Caco-2 (cell line): Measurements from ENCODE around the gene KLHL26. TPM values are rescaled to one million over a fixed set of nuclear protein-coding genes. Genes with fewer than 3 reads are reported as not detected.
A peak's percentile ranks its signal among the peaks of the same experiment; 100 is the strongest.

Source experiments
- BruUV-seq: library from RNA; stranded (reverse); fragments of 400-500 nt; replicated peaks from 2 replicates; lab custom pipeline; 2021; lab: Mats Ljungman, UMichigan
- CTCF ChIA-PET: fragments of 300-600 bp; sonication (Branson Sonifier 250); formaldehyde crosslinking; loops from one replicate; lab custom pipeline; 2022; ENCODE audit warnings: antibody characterized with exemption; lab: Charles Lee
- POLR2A ChIA-PET: fragments of 300-600 bp; sonication (Branson Sonifier 250); formaldehyde crosslinking; loops from one replicate; lab custom pipeline; 2022; ENCODE audit warnings: antibody characterized with exemption; lab: Charles Lee
- DNase-seq, 2 experiments: peaks; one replicate each; pipeline versions ENCODE4 v3.0.0 to v3.0.0-alpha.2; 2020 to 2022
- H3K27me3 ChIP-seq: replicated peaks from 2 replicates; pipeline ENCODE4 v1.6.0; 2011; ENCODE audit warnings: low read length; ENCODE audit not compliant: control insufficient read depth, insufficient read depth
- H3K36me3 ChIP-seq: 2 replicates; pipeline ENCODE4 v1.5.1; 2011; ENCODE audit warnings: low read length; ENCODE audit not compliant: control insufficient read depth, insufficient read depth
- H3K4me1 ChIP-seq: fragments of 250-450 bp; sonication (Bioruptor Pico); 2 replicates; pipeline ENCODE4 v1.5.1; 2020; ENCODE audit warnings: mild to moderate bottlenecking
- H3K4me3 ChIP-seq: 2 replicates; pipeline ENCODE4 v1.5.1; 2011; ENCODE audit warnings: low read depth, mild to moderate bottlenecking, control low read depth, low read length
- H3K9me3 ChIP-seq: fragments of 250-450 bp; sonication (Bioruptor Pico); 2 replicates; pipeline ENCODE4 v1.5.1; 2020; ENCODE audit warnings: mild to moderate bottlenecking, moderate library complexity
- H3K27ac Mint-ChIP-seq: one replicate; pipeline ENCODE4 v1.8.0; 2022; ENCODE audit warnings: mixed read lengths; ENCODE audit not compliant: unreplicated experiment
- H3K27me3 Mint-ChIP-seq: one replicate; pipeline ENCODE4 v1.8.0; 2022; ENCODE audit warnings: mixed read lengths; ENCODE audit not compliant: insufficient read depth, unreplicated experiment
- H3K36me3 Mint-ChIP-seq: one replicate; pipeline ENCODE4 v1.8.0; 2022; ENCODE audit warnings: mild to moderate bottlenecking, mixed read lengths; ENCODE audit not compliant: insufficient read depth, unreplicated experiment
- H3K4me1 Mint-ChIP-seq: one replicate; pipeline ENCODE4 v1.8.0; 2022; ENCODE audit warnings: low read depth, mixed read lengths; ENCODE audit not compliant: unreplicated experiment
- H3K4me3 Mint-ChIP-seq: one replicate; pipeline ENCODE4 v1.8.0; 2022; ENCODE audit warnings: mild to moderate bottlenecking, moderate library complexity, mixed read lengths; ENCODE audit not compliant: unreplicated experiment
- H3K9me3 Mint-ChIP-seq: one replicate; pipeline ENCODE4 v1.8.0; 2022; ENCODE audit warnings: mixed read lengths; ENCODE audit not compliant: unreplicated experiment
- intact Hi-C: fragments of 100-400 bp; cut with micrococcal nuclease; formaldehyde crosslinking; loops from one replicate; pipeline ENCODE4 v1.10.0; 2022; ENCODE audit not compliant: unreplicated experiment
- total RNA-seq: library from RNA; stranded (reverse); gene quantifications from 2 replicates; pipeline ENCODE4 v1.2.3, GENCODE V29; 2022
- TF ChIP-seq, protein P1 (sequence below), 2 experiments: fragments of 200-600 bp in 1 of 2; IDR thresholded peaks; 1 replicate in 1 of 2; 2 replicates in 1 of 2; pipeline versions ENCODE4 v1.5.1 to v1.8.0; 2011 to 2022; ENCODE audit warnings: antibody characterized with exemption in 1 of 2, control low read depth in 1 of 2, inconsistent platforms in 1 of 2, low read depth in 1 of 2, low read length in 1 of 2, mild to moderate bottlenecking in 1 of 2, moderate library complexity in 1 of 2; ENCODE audit not compliant: insufficient read depth in 1 of 2, severe bottlenecking in 1 of 2, unreplicated experiment in 1 of 2

KLHL26 gene
- total RNA-seq, 1 experiment from 2014 or later: 9.8 TPM

DNA sequence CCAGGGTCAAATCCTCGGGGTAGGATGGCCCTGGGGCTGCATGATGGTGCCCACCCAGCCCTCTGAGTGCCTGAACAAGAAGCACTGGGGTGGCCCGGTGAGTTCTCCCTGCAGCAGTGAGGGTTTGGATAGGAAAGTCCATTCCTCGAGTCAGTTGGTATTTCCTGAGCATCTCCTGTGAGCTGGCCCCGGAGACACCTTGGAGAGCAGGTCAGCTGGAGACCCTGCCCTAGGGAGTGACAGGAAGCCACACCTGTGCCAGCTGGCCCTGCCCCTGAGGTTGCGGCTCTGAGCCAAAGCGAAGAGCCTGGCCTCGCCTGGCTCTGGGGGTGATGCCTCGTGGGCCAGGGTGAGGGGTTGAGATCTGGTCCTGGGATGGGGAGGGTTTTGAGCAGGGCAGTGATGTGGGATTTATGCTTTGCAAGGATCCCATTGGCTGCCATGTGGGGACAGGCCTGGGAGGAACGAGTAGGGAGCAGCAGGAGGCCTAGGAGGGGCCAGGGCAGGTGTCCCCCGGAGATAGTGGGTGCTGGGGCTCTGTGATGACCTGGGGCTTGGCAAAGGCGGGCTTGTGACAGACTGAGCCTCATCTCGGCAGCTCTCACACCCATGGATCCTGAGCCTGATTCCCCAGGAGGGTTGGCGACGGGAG is 62.7 kb downstream of the KLHL26 start:
- BruUV-seq: no TSS peak
- TF ChIP-seq, protein P1, sequence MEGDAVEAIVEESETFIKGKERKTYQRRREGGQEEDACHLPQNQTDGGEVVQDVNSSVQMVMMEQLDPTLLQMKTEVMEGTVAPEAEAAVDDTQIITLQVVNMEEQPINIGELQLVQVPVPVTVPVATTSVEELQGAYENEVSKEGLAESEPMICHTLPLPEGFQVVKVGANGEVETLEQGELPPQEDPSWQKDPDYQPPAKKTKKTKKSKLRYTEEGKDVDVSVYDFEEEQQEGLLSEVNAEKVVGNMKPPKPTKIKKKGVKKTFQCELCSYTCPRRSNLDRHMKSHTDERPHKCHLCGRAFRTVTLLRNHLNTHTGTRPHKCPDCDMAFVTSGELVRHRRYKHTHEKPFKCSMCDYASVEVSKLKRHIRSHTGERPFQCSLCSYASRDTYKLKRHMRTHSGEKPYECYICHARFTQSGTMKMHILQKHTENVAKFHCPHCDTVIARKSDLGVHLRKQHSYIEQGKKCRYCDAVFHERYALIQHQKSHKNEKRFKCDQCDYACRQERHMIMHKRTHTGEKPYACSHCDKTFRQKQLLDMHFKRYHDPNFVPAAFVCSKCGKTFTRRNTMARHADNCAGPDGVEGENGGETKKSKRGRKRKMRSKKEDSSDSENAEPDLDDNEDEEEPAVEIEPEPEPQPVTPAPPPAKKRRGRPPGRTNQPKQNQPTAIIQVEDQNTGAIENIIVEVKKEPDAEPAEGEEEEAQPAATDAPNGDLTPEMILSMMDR (IDR thresholded peaks at IDR 0.05; ENCODE audit: insufficient read depth in 1 of 2, low read depth in 1 of 2, low read length in 1 of 2, severe bottlenecking in 1 of 2, unreplicated experiment in 1 of 2): no peak
- H3K9me3 ChIP-seq: no peaks in the 10 kb centered on the region
- H3K4me3 ChIP-seq: no peak overlapping the region
- Mint-ChIP-seq H3K27ac (no peak overlapping the region), H3K9me3 (no peaks in the 10 kb centered on the region), H3K4me3 (no peak overlapping the region), H3K27me3 (no peaks in the 10 kb centered on the region), H3K36me3 (no peaks in the 10 kb centered on the region), H3K4me1 (no peaks in the 10 kb centered on the region)
- intact Hi-C loops: no loop called here
- no peak for DNase-seq
- no peaks in the 10 kb centered on the region for H3K4me1 ChIP-seq
- no peaks in the 10 kb centered on the region for H3K27me3 ChIP-seq
- H3K36me3 ChIP-seq: no peaks in the 10 kb centered on the region
- ChIA-PET CTCF (interaction anchor here (0.5 kb wide), 1 partner anchor 237 kb away, joined by 4 read pairs; no protein-coding TSS in a partner anchor), POLR2A (no interaction called here)

DNA sequence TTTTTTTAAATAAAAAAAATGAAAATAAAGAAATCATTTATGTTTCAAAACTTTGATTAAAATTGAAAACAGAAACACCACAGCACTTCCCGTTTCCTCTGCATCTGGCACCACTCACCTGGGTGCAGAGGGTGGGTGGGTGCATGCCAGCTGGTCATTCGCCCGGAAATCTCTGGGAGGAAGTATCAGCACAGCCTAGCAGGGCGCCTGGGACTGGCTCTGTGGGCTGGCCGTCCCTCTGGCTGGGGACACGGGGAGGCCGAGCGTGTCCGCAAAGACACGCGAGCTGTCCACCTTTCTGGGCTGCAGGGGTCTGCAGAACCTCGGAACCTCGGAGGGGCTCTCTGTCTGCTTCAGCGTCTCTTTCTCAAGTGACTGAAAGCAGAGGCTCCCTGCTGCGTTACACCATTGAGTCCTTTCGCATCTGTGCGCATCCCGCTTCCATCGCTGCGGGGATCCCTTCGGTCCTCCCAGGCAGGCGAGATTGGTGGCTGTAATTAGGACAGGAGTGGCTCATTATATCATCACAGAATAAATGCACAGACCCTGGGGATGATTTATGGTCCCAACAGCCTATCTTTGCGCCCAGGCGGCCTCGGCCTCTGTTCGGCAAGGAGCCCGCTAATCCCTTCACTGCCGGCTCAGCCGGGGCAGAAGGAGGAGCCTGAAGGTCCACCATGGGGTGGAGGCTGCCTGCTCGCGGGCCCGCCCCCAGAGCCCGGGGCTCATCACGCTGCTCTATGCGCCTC is 63.8 kb downstream of the KLHL26 start:
- ChIA-PET CTCF (no interaction called here), POLR2A (no interaction called here)
- Histone ChIP-seq H3K4me1 (no peaks in the 10 kb centered on the region), H3K9me3 (no peaks in the 10 kb centered on the region), H3K36me3 (no peaks in the 10 kb centered on the region), H3K27me3 (no peaks in the 10 kb centered on the region), H3K4me3 (no peak overlapping the region)
- Mint-ChIP-seq H3K9me3 (no peaks in the 10 kb centered on the region), H3K4me3 (no peak overlapping the region), H3K27me3 (no peaks in the 10 kb centered on the region), H3K4me1 (no peaks in the 10 kb centered on the region), H3K27ac (no peak overlapping the region), H3K36me3 (peaks cover 5% of the 10 kb centered on the region)
- TF ChIP-seq, protein P1 (IDR thresholded peaks at IDR 0.05; ENCODE audit: insufficient read depth in 1 of 2, low read depth in 1 of 2, low read length in 1 of 2, severe bottlenecking in 1 of 2, unreplicated experiment in 1 of 2): no peak
- no TSS peak for BruUV-seq
- DNase-seq: peak in 1 of 2 experiments; percentile 25
- intact Hi-C loops: no loop called here

DNA sequence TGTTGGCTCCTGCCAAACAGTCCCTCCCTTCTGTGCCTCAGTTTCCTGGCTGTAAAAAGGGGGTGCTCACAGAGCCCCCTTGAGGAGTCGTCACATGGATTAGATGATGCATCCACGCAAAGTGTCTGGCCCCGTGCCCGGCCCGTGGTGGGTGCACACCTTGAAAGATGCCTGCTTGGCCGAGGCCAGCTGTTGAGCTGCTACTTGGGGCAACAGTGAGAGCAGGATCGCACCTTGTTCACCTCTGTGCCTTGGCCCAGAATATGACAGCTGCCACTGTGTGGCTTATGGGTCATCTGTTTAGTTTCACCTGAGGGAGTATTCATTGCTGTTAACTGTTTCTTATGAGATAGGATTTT is 64.4 kb downstream of the KLHL26 start:
- Mint-ChIP-seq H3K9me3 (no peaks in the 10 kb centered on the region), H3K27ac (no peak overlapping the region), H3K36me3 (peaks cover 5% of the 10 kb centered on the region), H3K27me3 (no peaks in the 10 kb centered on the region), H3K4me3 (no peak overlapping the region), H3K4me1 (no peaks in the 10 kb centered on the region)
- Histone ChIP-seq H3K27me3 (no peaks in the 10 kb centered on the region), H3K4me3 (no peak overlapping the region), H3K36me3 (no peaks in the 10 kb centered on the region), H3K4me1 (no peaks in the 10 kb centered on the region), H3K9me3 (no peaks in the 10 kb centered on the region)
- ChIA-PET CTCF (no interaction called here), POLR2A (no interaction called here)
- TF ChIP-seq, protein P1 (IDR thresholded peaks at IDR 0.05; ENCODE audit: insufficient read depth in 1 of 2, low read depth in 1 of 2, low read length in 1 of 2, severe bottlenecking in 1 of 2, unreplicated experiment in 1 of 2): no peak
- DNase-seq: no peak
- intact Hi-C loops: no loop called here
- BruUV-seq: no TSS peak
